Measurements from ENCODE around the gene SOAT1. TPM values are rescaled to one million over a fixed set of nuclear protein-coding genes. Genes with fewer than 3 reads are reported as not detected.

Gene SOAT1
- total RNA-seq, 3 donors from 2014 or later, result 25.1 to 32.6 (median 28.6) TPM

DNA sequence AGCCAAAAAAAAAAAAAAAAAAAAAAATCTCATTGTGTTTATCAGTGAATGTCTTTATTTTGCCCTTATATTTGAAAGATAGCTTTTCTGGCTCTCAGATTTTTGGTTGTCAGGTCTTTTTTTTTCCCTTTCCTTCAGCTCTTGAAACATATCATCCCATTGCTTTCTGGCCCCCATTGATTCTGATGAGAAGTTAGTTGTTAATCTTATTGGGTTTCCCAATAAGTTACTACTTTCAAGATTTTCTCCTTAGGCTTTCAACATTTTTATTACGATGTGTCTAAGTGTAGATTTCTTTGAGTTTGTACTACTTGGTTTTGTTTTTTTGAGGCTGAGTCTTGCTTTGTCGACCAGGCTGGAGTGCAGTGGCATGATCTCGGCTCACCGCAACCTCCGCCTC lies 14.7 kb upstream of the SOAT1 start:
- Histone ChIP-seq H3K4me3 (no peak overlapping the region), H3K36me3 (ENCODE audit: low read depth) (no peaks in the 10 kb centered on the region), H3K4me1 (ENCODE audit: low read depth) (peaks cover 3% of the 10 kb centered on the region), H3K9me3 (peaks cover 2% of the 10 kb centered on the region)
- DNase-seq, result no peak
- TF ChIP-seq, protein P1, sequence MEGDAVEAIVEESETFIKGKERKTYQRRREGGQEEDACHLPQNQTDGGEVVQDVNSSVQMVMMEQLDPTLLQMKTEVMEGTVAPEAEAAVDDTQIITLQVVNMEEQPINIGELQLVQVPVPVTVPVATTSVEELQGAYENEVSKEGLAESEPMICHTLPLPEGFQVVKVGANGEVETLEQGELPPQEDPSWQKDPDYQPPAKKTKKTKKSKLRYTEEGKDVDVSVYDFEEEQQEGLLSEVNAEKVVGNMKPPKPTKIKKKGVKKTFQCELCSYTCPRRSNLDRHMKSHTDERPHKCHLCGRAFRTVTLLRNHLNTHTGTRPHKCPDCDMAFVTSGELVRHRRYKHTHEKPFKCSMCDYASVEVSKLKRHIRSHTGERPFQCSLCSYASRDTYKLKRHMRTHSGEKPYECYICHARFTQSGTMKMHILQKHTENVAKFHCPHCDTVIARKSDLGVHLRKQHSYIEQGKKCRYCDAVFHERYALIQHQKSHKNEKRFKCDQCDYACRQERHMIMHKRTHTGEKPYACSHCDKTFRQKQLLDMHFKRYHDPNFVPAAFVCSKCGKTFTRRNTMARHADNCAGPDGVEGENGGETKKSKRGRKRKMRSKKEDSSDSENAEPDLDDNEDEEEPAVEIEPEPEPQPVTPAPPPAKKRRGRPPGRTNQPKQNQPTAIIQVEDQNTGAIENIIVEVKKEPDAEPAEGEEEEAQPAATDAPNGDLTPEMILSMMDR (IDR thresholded peaks at IDR 0.05), result no peak
- intact Hi-C loops (cut with DNase I, micrococcal nuclease), result no loop called here
- no peak for ATAC-seq

DNA sequence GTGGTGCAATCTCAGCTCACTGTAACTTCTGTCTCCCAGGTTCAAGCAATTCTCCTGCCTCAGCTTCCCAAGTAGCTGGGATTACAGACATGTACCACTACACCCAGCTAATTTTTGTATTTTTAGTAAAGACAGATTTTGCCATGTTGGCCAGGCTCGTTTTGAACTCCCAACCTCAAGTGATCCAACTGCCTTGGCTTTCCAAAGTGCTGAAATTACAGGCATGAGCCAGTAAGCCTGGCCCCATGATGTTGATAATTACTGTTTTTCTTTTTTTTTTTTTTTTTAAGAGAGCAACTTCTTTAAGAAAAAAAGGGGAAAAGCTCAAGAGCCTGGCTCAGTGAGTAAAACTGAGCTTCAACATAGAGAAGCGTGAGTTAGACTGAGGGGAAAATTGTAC lies 9.6 kb upstream of the SOAT1 start:
- H3K9me3 ChIP-seq, result peaks cover 2% of the 10 kb centered on the region
- TF ChIP-seq, protein P1 (IDR thresholded peaks at IDR 0.05), result no peak

DNA sequence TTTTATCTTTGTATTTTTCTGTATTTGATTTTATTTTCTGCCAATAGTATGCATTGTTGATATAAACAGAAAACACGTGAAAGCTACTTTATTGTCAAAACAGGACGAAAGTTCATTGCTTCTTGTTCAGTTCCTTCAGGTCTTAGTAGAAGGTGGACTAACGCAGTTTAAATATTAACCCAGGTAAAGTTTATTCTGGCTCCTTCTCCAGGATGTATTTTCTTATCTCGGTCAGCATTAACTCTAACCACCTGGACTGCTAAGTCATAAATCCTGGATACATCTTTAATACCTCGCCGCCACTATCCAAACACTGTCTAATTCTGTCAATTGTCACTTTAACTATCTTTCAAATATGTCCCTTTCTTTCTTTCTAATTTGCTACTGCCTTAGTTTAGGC lies 5.7 kb upstream of the SOAT1 start:
- H3K9me3 ChIP-seq, result no peaks in the 10 kb centered on the region
- intact Hi-C loops (cut with DNase I, micrococcal nuclease), result no loop called here

More for the DNA sequence above, 9.6 kb upstream of the SOAT1 start:
- DNase-seq (no peak), ATAC-seq (no peak)
- H3K4me1 ChIP-seq (ENCODE audit: low read depth), result peaks cover 15% of the 10 kb centered on the region
- intact Hi-C loops (cut with DNase I, micrococcal nuclease), result no loop called here
- no peak overlapping the region for H3K4me3 ChIP-seq
- no peaks in the 10 kb centered on the region for H3K36me3 ChIP-seq (ENCODE audit: low read depth)

DNA sequence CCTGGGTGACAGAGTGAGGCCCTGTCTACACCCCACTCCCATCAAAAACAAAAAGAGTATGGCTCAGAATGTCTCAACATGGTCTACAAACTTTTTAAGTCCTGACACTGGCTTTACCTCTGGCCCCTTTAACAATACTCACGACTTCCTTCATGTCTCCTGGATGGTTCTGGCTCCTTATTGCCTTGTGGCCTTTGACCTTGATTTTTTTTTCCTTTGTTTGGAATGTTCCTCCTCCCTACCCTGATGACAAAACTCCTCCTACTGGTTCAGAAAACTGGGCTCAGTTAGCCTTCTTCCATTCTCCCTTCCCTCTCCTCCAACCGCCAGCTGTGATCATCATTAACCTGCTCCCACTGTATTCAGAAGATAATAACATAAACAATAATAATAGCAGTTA lies 4.6 kb upstream of the SOAT1 start:
- TF ChIP-seq, protein P1 (IDR thresholded peaks at IDR 0.05), result no peak

More for the DNA sequence above, 5.7 kb upstream of the SOAT1 start:
- TF ChIP-seq, protein P1 (IDR thresholded peaks at IDR 0.05), result no peak
- H3K4me3 ChIP-seq, result no peak overlapping the region
- no peaks in the 10 kb centered on the region for H3K36me3 ChIP-seq (ENCODE audit: low read depth)
- H3K4me1 ChIP-seq (ENCODE audit: low read depth), result peaks cover 22% of the 10 kb centered on the region
- ATAC-seq (peak; percentile 93), DNase-seq (peak in 1 of 3 donors; percentile 45)

DNA sequence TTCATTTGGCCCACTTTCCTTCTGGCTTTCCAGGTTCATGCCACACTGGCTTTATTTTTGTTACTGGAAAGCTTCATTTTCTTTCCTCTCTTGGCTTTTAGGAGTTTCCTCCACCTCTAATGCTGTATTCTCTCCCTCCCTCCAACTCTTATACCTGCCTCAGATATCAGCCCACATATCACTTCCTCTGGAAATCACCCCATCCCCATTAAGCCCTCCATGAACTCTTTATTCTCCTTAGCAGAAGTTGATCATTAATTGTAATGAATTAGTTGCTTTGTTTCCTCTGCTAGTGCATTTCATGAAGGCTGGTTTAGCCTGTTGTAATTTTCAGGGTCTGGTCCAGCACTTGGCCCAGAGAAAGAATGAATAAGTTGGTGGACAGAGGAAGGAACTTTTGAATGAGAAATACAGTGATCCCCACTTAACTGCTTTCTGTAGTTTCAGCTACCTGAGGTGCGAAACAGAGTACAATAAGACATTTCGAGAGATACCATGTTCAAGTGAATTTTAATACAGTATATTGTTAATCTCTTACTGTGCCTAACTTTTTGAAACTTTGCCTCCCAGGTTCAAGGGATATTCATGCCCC lies 1.7 kb downstream of the SOAT1 start:
- H3K36me3 ChIP-seq (ENCODE audit: low read depth), result no peaks in the 10 kb centered on the region
- ATAC-seq (no peak), DNase-seq (no peak)
- TF ChIP-seq, protein P1 (IDR thresholded peaks at IDR 0.05), result no peak
- intact Hi-C loops (cut with DNase I, micrococcal nuclease), result no loop called here
- no peak overlapping the region for H3K4me3 ChIP-seq
- peaks cover 20% of the 10 kb centered on the region for H3K4me1 ChIP-seq (ENCODE audit: low read depth)
- no peaks in the 10 kb centered on the region for H3K9me3 ChIP-seq

More for the DNA sequence above, 4.6 kb upstream of the SOAT1 start:
- H3K36me3 ChIP-seq (ENCODE audit: low read depth), result no peaks in the 10 kb centered on the region
- no peak overlapping the region for H3K4me3 ChIP-seq
- intact Hi-C loops (cut with DNase I, micrococcal nuclease), result no loop called here
- H3K9me3 ChIP-seq, result no peaks in the 10 kb centered on the region
- DNase-seq (peak in 1 of 3 donors; percentile 40), ATAC-seq (peak; percentile 48)
- peaks cover 26% of the 10 kb centered on the region for H3K4me1 ChIP-seq (ENCODE audit: low read depth)

Data from mucosa of descending colon (tissue), 3 donors.